ENCODE measurements around the gene WNK4. TPM values are rescaled to one million over a fixed set of nuclear protein-coding genes. Genes with fewer than 3 reads are reported as not detected.
A peak's percentile ranks its signal among the peaks of the same experiment; 100 is the strongest.

WNK4 gene
- total RNA-seq, 1 donor from 2014 or later = 0.16 TPM

- DNase-seq (ENCODE audit: extremely low spot score, unreplicated experiment) = no peak
- peaks cover 9% of the 10 kb centered on the region for H3K36me3 Mint-ChIP-seq (ENCODE audit: unreplicated experiment)
- no peaks in the 10 kb centered on the region for H3K9me3 Mint-ChIP-seq (ENCODE audit: unreplicated experiment)
- H3K4me3 Mint-ChIP-seq (ENCODE audit: unreplicated experiment) = no peak overlapping the region
- no peaks in the 10 kb centered on the region for H3K27me3 Mint-ChIP-seq (ENCODE audit: unreplicated experiment)
- peaks cover 6% of the 10 kb centered on the region for H3K4me1 Mint-ChIP-seq (ENCODE audit: unreplicated experiment)
- TF ChIP-seq, protein P1, sequence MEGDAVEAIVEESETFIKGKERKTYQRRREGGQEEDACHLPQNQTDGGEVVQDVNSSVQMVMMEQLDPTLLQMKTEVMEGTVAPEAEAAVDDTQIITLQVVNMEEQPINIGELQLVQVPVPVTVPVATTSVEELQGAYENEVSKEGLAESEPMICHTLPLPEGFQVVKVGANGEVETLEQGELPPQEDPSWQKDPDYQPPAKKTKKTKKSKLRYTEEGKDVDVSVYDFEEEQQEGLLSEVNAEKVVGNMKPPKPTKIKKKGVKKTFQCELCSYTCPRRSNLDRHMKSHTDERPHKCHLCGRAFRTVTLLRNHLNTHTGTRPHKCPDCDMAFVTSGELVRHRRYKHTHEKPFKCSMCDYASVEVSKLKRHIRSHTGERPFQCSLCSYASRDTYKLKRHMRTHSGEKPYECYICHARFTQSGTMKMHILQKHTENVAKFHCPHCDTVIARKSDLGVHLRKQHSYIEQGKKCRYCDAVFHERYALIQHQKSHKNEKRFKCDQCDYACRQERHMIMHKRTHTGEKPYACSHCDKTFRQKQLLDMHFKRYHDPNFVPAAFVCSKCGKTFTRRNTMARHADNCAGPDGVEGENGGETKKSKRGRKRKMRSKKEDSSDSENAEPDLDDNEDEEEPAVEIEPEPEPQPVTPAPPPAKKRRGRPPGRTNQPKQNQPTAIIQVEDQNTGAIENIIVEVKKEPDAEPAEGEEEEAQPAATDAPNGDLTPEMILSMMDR (IDR thresholded peaks at IDR 0.05) = no peak
- H3K27ac Mint-ChIP-seq (ENCODE audit: unreplicated experiment) = no peak overlapping the region
Observed at GRCh38 chr17:42791948-42792347, 11.5 kb downstream of the WNK4 start.

DNA sequence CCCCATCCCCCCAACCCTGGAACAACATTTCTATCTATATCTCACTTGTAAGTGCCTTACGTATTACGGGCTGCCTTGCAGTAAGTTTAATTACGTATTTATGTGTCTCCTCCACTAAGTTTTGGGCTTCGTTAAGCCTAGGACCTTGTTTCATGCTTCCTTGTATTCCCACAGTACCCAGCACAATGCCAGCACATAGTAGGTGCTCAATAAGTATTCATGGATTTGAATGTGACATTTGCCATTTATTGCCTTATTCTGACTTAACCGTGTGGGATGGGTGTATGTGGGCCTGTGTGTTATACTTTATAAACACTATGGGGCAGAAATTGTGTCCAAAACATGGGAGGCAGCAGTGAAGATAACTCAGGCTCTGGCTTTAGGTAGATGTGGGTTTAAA, 12.1 kb downstream of the WNK4 start:
- Mint-ChIP-seq H3K9me3 (ENCODE audit: unreplicated experiment) (no peaks in the 10 kb centered on the region), H3K27me3 (ENCODE audit: unreplicated experiment) (no peaks in the 10 kb centered on the region), H3K36me3 (ENCODE audit: unreplicated experiment) (peaks cover 9% of the 10 kb centered on the region), H3K4me3 (ENCODE audit: unreplicated experiment) (no peak overlapping the region), H3K4me1 (ENCODE audit: unreplicated experiment) (peaks cover 10% of the 10 kb centered on the region), H3K27ac (ENCODE audit: unreplicated experiment) (no peak overlapping the region)
- TF ChIP-seq, protein P1 (IDR thresholded peaks at IDR 0.05) = no peak
- DNase-seq (ENCODE audit: extremely low spot score, unreplicated experiment) = no peak

GRCh38 chr17:42795061-42795460, 14.7 kb downstream of the WNK4 start:
- TF ChIP-seq, protein P1 (IDR thresholded peaks at IDR 0.05) = no peak
- no peak overlapping the region for H3K4me3 Mint-ChIP-seq (ENCODE audit: unreplicated experiment)
- H3K27me3 Mint-ChIP-seq (ENCODE audit: unreplicated experiment) = peaks cover 3% of the 10 kb centered on the region
- no peak for DNase-seq (ENCODE audit: extremely low spot score, unreplicated experiment)
- H3K27ac Mint-ChIP-seq (ENCODE audit: unreplicated experiment) = no peak overlapping the region
- no peaks in the 10 kb centered on the region for H3K9me3 Mint-ChIP-seq (ENCODE audit: unreplicated experiment)
- H3K4me1 Mint-ChIP-seq (ENCODE audit: unreplicated experiment) = peaks cover 25% of the 10 kb centered on the region
- H3K36me3 Mint-ChIP-seq (ENCODE audit: unreplicated experiment) = peaks cover 11% of the 10 kb centered on the region

DNA sequence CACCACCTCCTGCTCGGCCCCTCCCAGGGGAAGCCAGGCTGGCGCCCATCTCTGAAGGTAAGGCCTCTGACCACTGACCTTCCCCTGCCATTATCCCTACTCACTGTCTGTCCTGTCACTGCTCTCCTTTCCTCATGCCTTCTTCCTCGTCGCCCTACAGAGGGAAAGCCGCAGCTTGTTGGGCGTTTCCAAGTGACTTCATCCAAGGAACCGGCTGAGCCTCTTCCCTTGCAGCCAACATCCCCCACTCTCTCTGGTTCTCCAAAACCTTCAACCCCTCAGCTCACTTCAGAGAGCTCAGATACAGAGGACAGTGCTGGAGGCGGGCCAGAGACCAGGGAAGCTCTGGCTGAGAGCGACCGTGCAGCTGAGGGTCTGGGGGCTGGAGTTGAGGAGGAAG, 15.1 kb downstream of the WNK4 start:
- Mint-ChIP-seq H3K9me3 (ENCODE audit: unreplicated experiment) (no peaks in the 10 kb centered on the region), H3K4me1 (ENCODE audit: unreplicated experiment) (peaks cover 25% of the 10 kb centered on the region), H3K27me3 (ENCODE audit: unreplicated experiment) (peaks cover 7% of the 10 kb centered on the region), H3K36me3 (ENCODE audit: unreplicated experiment) (peaks cover 11% of the 10 kb centered on the region), H3K4me3 (ENCODE audit: unreplicated experiment) (peak overlapping the region; percentile 32), H3K27ac (ENCODE audit: unreplicated experiment) (no peak overlapping the region)
- TF ChIP-seq, protein P1 (IDR thresholded peaks at IDR 0.05) = no peak
- no peak for DNase-seq (ENCODE audit: extremely low spot score, unreplicated experiment)

GRCh38 chr17:42796066-42796758, 15.8 kb downstream of the WNK4 start:
- TF ChIP-seq, protein P1 (IDR thresholded peaks at IDR 0.05) = no peak
- Mint-ChIP-seq H3K36me3 (ENCODE audit: unreplicated experiment) (peaks cover 11% of the 10 kb centered on the region), H3K9me3 (ENCODE audit: unreplicated experiment) (no peaks in the 10 kb centered on the region), H3K27ac (ENCODE audit: unreplicated experiment) (no peak overlapping the region), H3K4me1 (ENCODE audit: unreplicated experiment) (peaks cover 25% of the 10 kb centered on the region), H3K27me3 (ENCODE audit: unreplicated experiment) (peaks cover 10% of the 10 kb centered on the region), H3K4me3 (ENCODE audit: unreplicated experiment) (peak overlapping the region; percentile 92)
- DNase-seq (ENCODE audit: extremely low spot score, unreplicated experiment) = no peak
